Stomach smooth muscle (tissue), 2 donors: ENCODE data around the gene VWA5B2.

ENCODE experiments used
- H3K27ac ChIP-seq: one replicate; pipeline ENCODE4 v1.7.0; 2013; ENCODE audit warnings: mild to moderate bottlenecking, low read length, inconsistent platforms
- H3K27me3 ChIP-seq, 2 donors: one replicate each; pipeline ENCODE4 v1.7.0; 2013; ENCODE audit warnings: low read length in 2 of 2; ENCODE audit not compliant: insufficient read depth in 2 of 2, control insufficient read depth in 1 of 2
- H3K36me3 ChIP-seq, 2 donors: one replicate each; pipeline ENCODE4 v1.7.0; 2013; ENCODE audit warnings: low read length in 2 of 2; ENCODE audit not compliant: control insufficient read depth in 2 of 2, insufficient read depth in 2 of 2
- H3K4me1 ChIP-seq: one replicate; pipeline ENCODE4 v1.7.0; 2013; ENCODE audit warnings: low read length; ENCODE audit not compliant: control insufficient read depth, insufficient read depth
- H3K4me3 ChIP-seq, 2 donors: one replicate each; pipeline ENCODE4 v1.7.0; 2013; ENCODE audit warnings: low read length in 2 of 2
- H3K9ac ChIP-seq, 2 donors: one replicate each; pipeline ENCODE4 v1.7.0; 2013; ENCODE audit warnings: low read length in 2 of 2, mild to moderate bottlenecking in 1 of 2
- H3K9me3 ChIP-seq, 2 donors: one replicate each; pipeline ENCODE4 v1.7.0; 2013; ENCODE audit warnings: low read length in 2 of 2; ENCODE audit not compliant: control insufficient read depth in 2 of 2
- donor health status: healthy.
- donor health status: Pancreatic carcinoma.

Gene VWA5B2

GRCh38 chr3:184275961-184276910 lies 46.9 kb downstream of the VWA5B2 start, which contains the start of gene ECE2:
ECE2 (plus strand) TSS chr3:184276022; CDS start chr3:184276154, 132 bp downstream.
- H3K9ac ChIP-seq: no peak within 1 kb of the TSS
- H3K36me3 ChIP-seq: no peaks in the 10 kb centered on the region
- peaks cover 3% of the 10 kb centered on the region for H3K4me1 ChIP-seq
- H3K9me3 ChIP-seq: no peaks in the 10 kb centered on the region
- H3K27ac ChIP-seq: no peak within 1 kb of the TSS
- no peak within 1 kb of the TSS for H3K4me3 ChIP-seq
- peaks cover 21 to 28% of the 10 kb centered on the region in 2 donors for H3K27me3 ChIP-seq

GRCh38 chr3:184277366-184277765 lies 48.0 kb downstream of the VWA5B2 start:
- peaks cover 3% of the 10 kb centered on the region for H3K4me1 ChIP-seq
- H3K9me3 ChIP-seq: no peaks in the 10 kb centered on the region
- no peaks in the 10 kb centered on the region for H3K36me3 ChIP-seq
- no peak overlapping the region for H3K9ac ChIP-seq
- H3K4me3 ChIP-seq: no peak overlapping the region
- peaks cover 21 to 28% of the 10 kb centered on the region in 2 donors for H3K27me3 ChIP-seq
- no peak overlapping the region for H3K27ac ChIP-seq

DNA sequence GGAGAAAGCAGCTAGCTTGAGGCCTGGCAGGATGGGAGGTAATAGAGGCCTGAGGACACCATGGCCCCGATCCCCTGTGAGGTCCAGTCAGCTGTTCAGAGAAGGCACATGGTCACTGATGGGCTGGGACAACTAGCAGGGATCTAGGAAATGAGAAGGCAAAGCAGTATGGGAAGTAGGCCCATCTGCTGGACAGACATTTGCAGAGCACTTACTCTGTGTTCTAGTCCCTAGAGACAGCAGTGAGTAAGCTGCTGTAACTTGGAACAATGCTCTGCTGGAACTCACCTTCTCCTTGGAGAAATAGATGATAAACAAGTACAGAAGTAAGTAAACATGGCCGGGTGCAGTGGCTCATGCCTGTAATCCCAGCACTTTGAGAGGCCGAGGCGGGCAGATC lies 53.6 kb downstream of the VWA5B2 start:
- Histone ChIP-seq H3K4me1 (no peaks in the 10 kb centered on the region), H3K36me3 (no peaks in the 10 kb centered on the region), H3K4me3 (no peak overlapping the region), H3K9ac (no peak overlapping the region), H3K27ac (no peak overlapping the region), H3K9me3 (no peaks in the 10 kb centered on the region), H3K27me3 (peaks cover 0 to 4% of the 10 kb centered on the region in 2 donors)

- Histone ChIP-seq H3K27me3 (peaks cover 0 to 4% of the 10 kb centered on the region in 2 donors), H3K4me1 (no peaks in the 10 kb centered on the region), H3K9ac (no peak overlapping the region), H3K4me3 (no peak overlapping the region), H3K9me3 (no peaks in the 10 kb centered on the region), H3K27ac (no peak overlapping the region), H3K36me3 (no peaks in the 10 kb centered on the region)
Measured at GRCh38 chr3:184283681-184284080, 54.3 kb downstream of the VWA5B2 start.

DNA sequence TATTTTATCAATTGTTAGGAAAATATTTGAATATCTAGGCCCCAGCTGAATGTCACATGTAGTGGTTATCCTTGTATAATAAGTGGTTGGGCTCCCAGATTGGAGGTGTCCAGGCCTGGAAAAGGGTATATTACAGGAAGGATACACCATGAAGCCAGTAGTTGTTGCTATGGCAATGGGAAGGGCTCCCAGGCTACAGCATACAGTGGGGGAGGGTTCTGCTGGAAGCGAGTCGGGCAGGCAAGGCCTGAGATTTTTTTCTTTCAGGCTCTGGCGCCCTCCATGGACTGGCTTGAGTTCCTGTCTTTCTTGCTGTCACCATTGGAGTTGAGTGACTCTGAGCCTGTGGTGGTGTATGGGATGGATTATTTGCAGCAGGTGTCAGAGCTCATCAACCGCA lies 55.3 kb downstream of the VWA5B2 start:
- Histone ChIP-seq H3K9ac (no peak overlapping the region), H3K27me3 (peaks cover 0 to 4% of the 10 kb centered on the region in 2 donors), H3K36me3 (no peaks in the 10 kb centered on the region), H3K4me1 (no peaks in the 10 kb centered on the region), H3K9me3 (no peaks in the 10 kb centered on the region), H3K4me3 (no peak overlapping the region), H3K27ac (no peak overlapping the region)

DNA sequence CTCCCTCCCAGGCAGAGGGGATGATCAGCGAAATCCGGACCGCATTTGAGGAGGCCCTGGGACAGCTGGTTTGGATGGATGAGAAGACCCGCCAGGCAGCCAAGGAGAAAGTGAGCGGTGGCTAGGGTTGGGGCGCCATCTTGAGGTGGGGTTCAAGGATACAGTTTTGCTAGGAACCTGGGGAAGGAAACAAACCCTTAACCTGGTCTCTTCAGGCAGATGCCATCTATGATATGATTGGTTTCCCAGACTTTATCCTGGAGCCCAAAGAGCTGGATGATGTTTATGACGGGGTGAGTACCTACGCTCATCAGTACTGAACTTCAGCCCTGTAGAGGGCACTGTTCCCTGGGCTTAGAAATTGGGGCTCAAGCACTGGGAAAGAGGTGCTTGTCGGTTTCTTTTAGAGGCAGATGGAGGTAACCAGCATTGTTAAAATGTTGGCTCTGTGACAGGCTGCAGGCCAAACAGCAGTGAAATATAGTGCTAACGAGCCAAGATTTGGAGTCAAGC lies 60.1 kb downstream of the VWA5B2 start:
- Histone ChIP-seq H3K27ac (no peak overlapping the region), H3K4me1 (no peaks in the 10 kb centered on the region), H3K9ac (no peak overlapping the region), H3K9me3 (no peaks in the 10 kb centered on the region), H3K36me3 (no peaks in the 10 kb centered on the region), H3K4me3 (no peak overlapping the region), H3K27me3 (peaks cover 0 to 9% of the 10 kb centered on the region in 2 donors)

GRCh38 chr3:184290331-184290730 lies 60.9 kb downstream of the VWA5B2 start:
- Histone ChIP-seq H3K9me3 (no peaks in the 10 kb centered on the region), H3K36me3 (no peaks in the 10 kb centered on the region), H3K4me1 (no peaks in the 10 kb centered on the region), H3K4me3 (no peak overlapping the region), H3K27me3 (peaks cover 0 to 7% of the 10 kb centered on the region in 2 donors), H3K9ac (no peak overlapping the region), H3K27ac (no peak overlapping the region)

GRCh38 chr3:184291044-184291737 lies 61.8 kb downstream of the VWA5B2 start:
- Histone ChIP-seq H3K36me3 (no peaks in the 10 kb centered on the region), H3K4me3 (no peak overlapping the region), H3K4me1 (no peaks in the 10 kb centered on the region), H3K27me3 (peaks cover 0 to 7% of the 10 kb centered on the region in 2 donors), H3K9ac (no peak overlapping the region), H3K9me3 (no peaks in the 10 kb centered on the region), H3K27ac (no peak overlapping the region)
